Measurements from ENCODE around the gene PRMT9. TPM values are rescaled to one million over a fixed set of nuclear protein-coding genes. Genes with fewer than 3 reads are reported as not detected.

The PRMT9 gene
- total and polyA plus RNA-seq, 2 donors (not counting 1 experiment from before 2014, with no cell fraction given), result 8.8 to 14.4 TPM

GRCh38 chr4:147594578-147594977 lies 89.4 kb downstream of the PRMT9 start:
- H3K27ac ChIP-seq (ENCODE audit: insufficient read depth, low read length), result no peak overlapping the region
- H3K36me3 ChIP-seq (ENCODE audit: control insufficient read depth, insufficient read depth, low read length), result no peaks in the 10 kb centered on the region
- no peak overlapping the region for H3K9ac ChIP-seq (ENCODE audit: insufficient read depth, low read length)
- H3K4me3 ChIP-seq (replicated peaks in 1 of 4; ENCODE audit: control extremely low read depth in 1 of 4, insufficient read depth in 1 of 4, low read depth in 3 of 4, low read length in 4 of 4), result no peak overlapping the region
- no peaks in the 10 kb centered on the region for H3K27me3 ChIP-seq (ENCODE audit: control insufficient read depth, insufficient read depth, low read length)
- H3K4me1 ChIP-seq (ENCODE audit: control insufficient read depth, extremely low read depth, insufficient read depth, low read length), result peaks cover 9% of the 10 kb centered on the region
- no peak for DNase-seq (ENCODE audit: low read depth in 2 of 2)
- no peak overlapping the region for H2AFZ ChIP-seq (ENCODE audit: low read length)
- no peak overlapping the region for H3K4me2 ChIP-seq (ENCODE audit: extremely low read depth, insufficient read depth, low read length)
- H3K9me3 ChIP-seq (ENCODE audit: control insufficient read depth, insufficient read depth, low read depth, low read length), result no peaks in the 10 kb centered on the region
- no peaks in the 10 kb centered on the region for H3K79me2 ChIP-seq (ENCODE audit: control insufficient read depth, insufficient read depth, low read length)
- TF ChIP-seq EZH2 (IDR thresholded peaks at IDR 0.05; ENCODE audit: low read length, missing control alignments) (no peak), CTCF (conservative IDR thresholded peaks at IDR 0.05 in 1 of 2, IDR thresholded peaks at IDR 0.05 in 1 of 2; ENCODE audit: low read depth in 1 of 2, low read length in 2 of 2) (no peak)
- no peaks in the 10 kb centered on the region for H4K20me1 ChIP-seq (ENCODE audit: control insufficient read depth, extremely low read depth, insufficient read depth, low read length)

- Histone ChIP-seq H3K36me3 (ENCODE audit: control insufficient read depth, insufficient read depth, low read length) (no peaks in the 10 kb centered on the region), H4K20me1 (ENCODE audit: control insufficient read depth, extremely low read depth, insufficient read depth, low read length) (no peaks in the 10 kb centered on the region), H3K4me1 (ENCODE audit: control insufficient read depth, extremely low read depth, insufficient read depth, low read length) (peaks cover 8% of the 10 kb centered on the region), H3K4me2 (ENCODE audit: extremely low read depth, insufficient read depth, low read length) (no peak overlapping the region), H3K9ac (ENCODE audit: insufficient read depth, low read length) (no peak overlapping the region), H3K79me2 (ENCODE audit: control insufficient read depth, insufficient read depth, low read length) (no peaks in the 10 kb centered on the region), H3K27me3 (ENCODE audit: control insufficient read depth, insufficient read depth, low read length) (no peaks in the 10 kb centered on the region), H3K9me3 (ENCODE audit: control insufficient read depth, insufficient read depth, low read depth, low read length) (no peaks in the 10 kb centered on the region), H3K4me3 (replicated peaks in 1 of 4; ENCODE audit: control extremely low read depth in 1 of 4, insufficient read depth in 1 of 4, low read depth in 3 of 4, low read length in 4 of 4) (no peak overlapping the region), H3K27ac (ENCODE audit: insufficient read depth, low read length) (no peak overlapping the region), H2AFZ (ENCODE audit: low read length) (no peak overlapping the region)
- TF ChIP-seq EZH2 (IDR thresholded peaks at IDR 0.05; ENCODE audit: low read length, missing control alignments), result no peak
- peak in 1 of 2 donors; percentile 22 for TF ChIP-seq CTCF (conservative IDR thresholded peaks at IDR 0.05 in 1 of 2, IDR thresholded peaks at IDR 0.05 in 1 of 2; ENCODE audit: low read depth in 1 of 2, low read length in 2 of 2)
- DNase-seq (ENCODE audit: low read depth in 2 of 2), result no peak
These were observed 89.9 kb downstream of the PRMT9 start for GRCh38 chr4:147594107-147594506.

- H3K27ac ChIP-seq (ENCODE audit: insufficient read depth, low read length), result no peak overlapping the region
- H3K4me1 ChIP-seq (ENCODE audit: control insufficient read depth, extremely low read depth, insufficient read depth, low read length), result no peaks in the 10 kb centered on the region
- H2AFZ ChIP-seq (ENCODE audit: low read length), result no peak overlapping the region
- no peaks in the 10 kb centered on the region for H4K20me1 ChIP-seq (ENCODE audit: control insufficient read depth, extremely low read depth, insufficient read depth, low read length)
- DNase-seq (ENCODE audit: low read depth in 2 of 2), result peak in 1 of 2 donors; percentile 33
- TF ChIP-seq CTCF (conservative IDR thresholded peaks at IDR 0.05 in 1 of 2, IDR thresholded peaks at IDR 0.05 in 1 of 2; ENCODE audit: low read depth in 1 of 2, low read length in 2 of 2) (no peak), EZH2 (IDR thresholded peaks at IDR 0.05; ENCODE audit: low read length, missing control alignments) (no peak)
- no peak overlapping the region for H3K4me3 ChIP-seq (replicated peaks in 1 of 4; ENCODE audit: control extremely low read depth in 1 of 4, insufficient read depth in 1 of 4, low read depth in 3 of 4, low read length in 4 of 4)
- no peak overlapping the region for H3K4me2 ChIP-seq (ENCODE audit: extremely low read depth, insufficient read depth, low read length)
- H3K9me3 ChIP-seq (ENCODE audit: control insufficient read depth, insufficient read depth, low read depth, low read length), result no peaks in the 10 kb centered on the region
- H3K79me2 ChIP-seq (ENCODE audit: control insufficient read depth, insufficient read depth, low read length), result no peaks in the 10 kb centered on the region
- H3K9ac ChIP-seq (ENCODE audit: insufficient read depth, low read length), result no peak overlapping the region
- no peaks in the 10 kb centered on the region for H3K27me3 ChIP-seq (ENCODE audit: control insufficient read depth, insufficient read depth, low read length)
- no peaks in the 10 kb centered on the region for H3K36me3 ChIP-seq (ENCODE audit: control insufficient read depth, insufficient read depth, low read length)
These were observed 92.9 kb downstream of the PRMT9 start for GRCh38 chr4:147591106-147591505.
